HUES6 (cell line): ENCODE data around the gene UBASH3A.

Experiments used
- H3K27ac ChIP-seq: 2 replicates; pipeline ENCODE4 v1.7.0; 2013; ENCODE audit warnings: low read depth, mild to moderate bottlenecking, low read length, inconsistent platforms
- H3K27me3 ChIP-seq: 2 replicates; pipeline ENCODE4 v1.6.1; 2013; ENCODE audit warnings: low read length; ENCODE audit not compliant: control insufficient read depth, insufficient read depth
- H3K36me3 ChIP-seq: 2 replicates; pipeline ENCODE4 v1.6.1; 2013; ENCODE audit warnings: low read length; ENCODE audit not compliant: control insufficient read depth, insufficient read depth
- H3K4me1 ChIP-seq: 2 replicates; pipeline ENCODE4 v1.6.1; 2013; ENCODE audit warnings: low read length; ENCODE audit not compliant: control insufficient read depth, insufficient read depth
- H3K4me3 ChIP-seq: 2 replicates; pipeline ENCODE4 v1.5.1; 2013; ENCODE audit warnings: low read depth, low read length
- H3K9ac ChIP-seq: one replicate; pipeline ENCODE4 v1.6.1; 2013; ENCODE audit warnings: mild to moderate bottlenecking, low read length
- H3K9me3 ChIP-seq: 2 replicates; pipeline ENCODE4 v1.6.1; 2013; ENCODE audit warnings: low read depth, low read length; ENCODE audit not compliant: control insufficient read depth, insufficient read depth

The UBASH3A gene

GRCh38 chr21:42364304-42364865 is 39.3 kb upstream of the UBASH3A start:
- Histone ChIP-seq H3K9ac (no peak overlapping the region), H3K4me3 (no peak overlapping the region), H3K4me1 (no peaks in the 10 kb centered on the region)

GRCh38 chr21:42365770-42366169 is 37.9 kb upstream of the UBASH3A start:
- no peaks in the 10 kb centered on the region for H3K36me3 ChIP-seq
- no peaks in the 10 kb centered on the region for H3K27me3 ChIP-seq
- no peak overlapping the region for H3K9ac ChIP-seq
- no peak overlapping the region for H3K27ac ChIP-seq
- H3K9me3 ChIP-seq: no peaks in the 10 kb centered on the region
- H3K4me3 ChIP-seq: no peak overlapping the region
- H3K4me1 ChIP-seq: no peaks in the 10 kb centered on the region; the same call in 1 of the 2 replicates

More at GRCh38 chr21:42364304-42364865, 39.3 kb upstream of the UBASH3A start:
- Histone ChIP-seq H3K9me3 (peaks cover 7% of the 10 kb centered on the region), H3K27ac (no peak overlapping the region), H3K27me3 (no peaks in the 10 kb centered on the region), H3K36me3 (no peaks in the 10 kb centered on the region)

- H3K36me3 ChIP-seq: no peaks in the 10 kb centered on the region
- no peak within 1 kb of the TSS for H3K4me3 ChIP-seq
- H3K9ac ChIP-seq: no peak within 1 kb of the TSS
- H3K27ac ChIP-seq: no peak within 1 kb of the TSS
- H3K9me3 ChIP-seq: no peaks in the 10 kb centered on the region
- H3K27me3 ChIP-seq: no peaks in the 10 kb centered on the region
- H3K4me1 ChIP-seq: no peaks in the 10 kb centered on the region; the same call in 1 of the 2 replicates
Observed at GRCh38 chr21:42366292-42367010, 37.3 kb upstream of the UBASH3A start, which contains the start of gene TFF1. TSS of gene TFF1 (minus strand) at chr21:42366535. CDS start at chr21:42366495, 40 bp downstream.

GRCh38 chr21:42367367-42368165 is 36.1 kb upstream of the UBASH3A start:
- no peaks in the 10 kb centered on the region for H3K27me3 ChIP-seq
- no peak overlapping the region for H3K27ac ChIP-seq
- no peaks in the 10 kb centered on the region for H3K9me3 ChIP-seq
- H3K4me1 ChIP-seq: no peaks in the 10 kb centered on the region; the same call in 1 of the 2 replicates
- H3K9ac ChIP-seq: no peak overlapping the region
- H3K4me3 ChIP-seq: no peak overlapping the region
- no peaks in the 10 kb centered on the region for H3K36me3 ChIP-seq

GRCh38 chr21:42369821-42370220 is 33.9 kb upstream of the UBASH3A start:
- Histone ChIP-seq H3K4me1 (peaks cover 7% of the 10 kb centered on the region; the same call in 1 of the 2 replicates), H3K27me3 (peaks cover 12% of the 10 kb centered on the region), H3K9me3 (no peaks in the 10 kb centered on the region), H3K36me3 (no peaks in the 10 kb centered on the region), H3K4me3 (no peak overlapping the region), H3K9ac (no peak overlapping the region), H3K27ac (no peak overlapping the region)

- Histone ChIP-seq H3K4me3 (no peak overlapping the region), H3K27ac (no peak overlapping the region), H3K36me3 (no peaks in the 10 kb centered on the region), H3K9ac (no peak overlapping the region), H3K27me3 (peaks cover 22% of the 10 kb centered on the region), H3K4me1 (peaks cover 12% of the 10 kb centered on the region), H3K9me3 (no peaks in the 10 kb centered on the region)
Observed at GRCh38 chr21:42370894-42371654, 32.6 kb upstream of the UBASH3A start.

GRCh38 chr21:42373196-42373907 is 30.4 kb upstream of the UBASH3A start:
- H3K36me3 ChIP-seq: no peaks in the 10 kb centered on the region
- H3K4me3 ChIP-seq: no peak overlapping the region
- no peaks in the 10 kb centered on the region for H3K9me3 ChIP-seq
- peaks cover 12% of the 10 kb centered on the region for H3K4me1 ChIP-seq
- peaks cover 27% of the 10 kb centered on the region for H3K27me3 ChIP-seq
- H3K27ac ChIP-seq: no peak overlapping the region
- no peak overlapping the region for H3K9ac ChIP-seq

- no peaks in the 10 kb centered on the region for H3K9me3 ChIP-seq
- no peaks in the 10 kb centered on the region for H3K36me3 ChIP-seq
- no peak overlapping the region for H3K9ac ChIP-seq
- no peak overlapping the region for H3K4me3 ChIP-seq
- peaks cover 27% of the 10 kb centered on the region for H3K27me3 ChIP-seq
- peaks cover 12% of the 10 kb centered on the region for H3K4me1 ChIP-seq
- no peak overlapping the region for H3K27ac ChIP-seq
Observed at GRCh38 chr21:42373908-42374455, 29.7 kb upstream of the UBASH3A start.

- Histone ChIP-seq H3K9ac (no peak overlapping the region), H3K36me3 (no peaks in the 10 kb centered on the region), H3K27me3 (peaks cover 27% of the 10 kb centered on the region), H3K4me1 (peaks cover 12% of the 10 kb centered on the region), H3K27ac (no peak overlapping the region), H3K4me3 (no peak overlapping the region), H3K9me3 (no peaks in the 10 kb centered on the region)
Observed at GRCh38 chr21:42374457-42374856, 29.2 kb upstream of the UBASH3A start.
